Mammary epithelial cell (primary cell): ENCODE results near the gene MICU1.

Experiments
- CTCF ChIP-seq, 2 donors: IDR thresholded peaks in 1 of 2; conservative IDR thresholded peaks in 1 of 2; 2 replicates each; pipeline ENCODE4 v1.5.1; 2011 to 2012; ENCODE audit warnings: inconsistent platforms in 2 of 2, low read length in 2 of 2, mild to moderate bottlenecking in 2 of 2, control low read depth in 1 of 2, low read depth in 1 of 2; ENCODE audit not compliant: insufficient read depth in 1 of 2; ENCODE audit errors: extremely low read depth in 1 of 2
- EZH2 ChIP-seq: IDR thresholded peaks from 2 replicates; pipeline ENCODE4 v1.6.1; 2012; ENCODE audit warnings: low read length, inconsistent platforms, borderline replicate concordance

- TF ChIP-seq CTCF (conservative IDR thresholded peaks at IDR 0.05 in 1 of 2, IDR thresholded peaks at IDR 0.05 in 1 of 2; ENCODE audit: extremely low read depth in 1 of 2, insufficient read depth in 1 of 2, low read depth in 1 of 2, low read length in 2 of 2): no peak
- no peak for TF ChIP-seq EZH2
Measured at GRCh38 chr10:72449941-72450441, 175.9 kb downstream of the MICU1 start.
